NCI-H524 treated with DMSO at 0.1 percent for 48 hours (cell line): ENCODE results near the gene PLCD1.
"Not testable (repeated sequence)": the region's sequence is repeated elsewhere in the genome, so short reads cannot be mapped to it uniquely, and the experiment has no call there.

ENCODE experiments used
- DNase-seq: peaks from one replicate; lab custom pipeline; 2025; lab: John Stamatoyannopoulos, UW

The PLCD1 gene

GRCh38 chr3:37986479-37987314 is 42.7 kb downstream of the PLCD1 start:
- no peak for DNase-seq

- DNase-seq, result no peak
These were observed 43.7 kb downstream of the PLCD1 start for GRCh38 chr3:37985637-37986320.

- no peak for DNase-seq
These were observed 44.8 kb downstream of the PLCD1 start for GRCh38 chr3:37984596-37984995.

- DNase-seq, result no peak
These were observed 45.4 kb downstream of the PLCD1 start for GRCh38 chr3:37984051-37984450.

- no peak for DNase-seq
These were observed 47.1 kb downstream of the PLCD1 start for GRCh38 chr3:37982331-37982730.

- DNase-seq, result no peak
These were observed 48.1 kb downstream of the PLCD1 start for GRCh38 chr3:37981348-37981664.

GRCh38 chr3:37980462-37981347 is 48.7 kb downstream of the PLCD1 start:
- no peak for DNase-seq

- DNase-seq, result no peak
These were observed 49.6 kb downstream of the PLCD1 start for GRCh38 chr3:37979541-37980461.

- DNase-seq, result no peak
These were observed 55.0 kb downstream of the PLCD1 start for GRCh38 chr3:37974121-37975083.

GRCh38 chr3:37973246-37974054 is 56.0 kb downstream of the PLCD1 start:
- peak; percentile 60 for DNase-seq

- not testable (repeated sequence) for DNase-seq
These were observed 57.4 kb downstream of the PLCD1 start for GRCh38 chr3:37972056-37972455.

- DNase-seq, result peak; percentile 60
These were observed 58.0 kb downstream of the PLCD1 start for GRCh38 chr3:37971467-37971866.

- DNase-seq, result no peak
These were observed 58.6 kb downstream of the PLCD1 start for GRCh38 chr3:37970802-37971201.

GRCh38 chr3:37969596-37970100 is 59.8 kb downstream of the PLCD1 start:
- no peak for DNase-seq

- DNase-seq, result no peak
These were observed 60.4 kb downstream of the PLCD1 start for GRCh38 chr3:37968813-37969595.

GRCh38 chr3:37968199-37968598 is 61.2 kb downstream of the PLCD1 start:
- DNase-seq, result no peak

- no peak for DNase-seq
These were observed 62.1 kb downstream of the PLCD1 start for GRCh38 chr3:37967260-37967881.

- no peak for DNase-seq
These were observed 64.7 kb downstream of the PLCD1 start for GRCh38 chr3:37964716-37965115.
